HG03469 (cell line): ENCODE results near the gene SAMD4B.
"Not testable (repeated sequence)": the region's sequence is repeated elsewhere in the genome, so short reads cannot be mapped to it uniquely, and the experiment has no call there.

Experiments
- ATAC-seq: cut with Tn5 transposase; IDR thresholded peaks from one replicate; pipeline ENCODE4 v1.9.1; 2021; ENCODE audit warnings: mild to moderate bottlenecking, moderate library complexity, moderate number of reproducible peaks; ENCODE audit not compliant: unreplicated experiment

The SAMD4B gene, protein sequence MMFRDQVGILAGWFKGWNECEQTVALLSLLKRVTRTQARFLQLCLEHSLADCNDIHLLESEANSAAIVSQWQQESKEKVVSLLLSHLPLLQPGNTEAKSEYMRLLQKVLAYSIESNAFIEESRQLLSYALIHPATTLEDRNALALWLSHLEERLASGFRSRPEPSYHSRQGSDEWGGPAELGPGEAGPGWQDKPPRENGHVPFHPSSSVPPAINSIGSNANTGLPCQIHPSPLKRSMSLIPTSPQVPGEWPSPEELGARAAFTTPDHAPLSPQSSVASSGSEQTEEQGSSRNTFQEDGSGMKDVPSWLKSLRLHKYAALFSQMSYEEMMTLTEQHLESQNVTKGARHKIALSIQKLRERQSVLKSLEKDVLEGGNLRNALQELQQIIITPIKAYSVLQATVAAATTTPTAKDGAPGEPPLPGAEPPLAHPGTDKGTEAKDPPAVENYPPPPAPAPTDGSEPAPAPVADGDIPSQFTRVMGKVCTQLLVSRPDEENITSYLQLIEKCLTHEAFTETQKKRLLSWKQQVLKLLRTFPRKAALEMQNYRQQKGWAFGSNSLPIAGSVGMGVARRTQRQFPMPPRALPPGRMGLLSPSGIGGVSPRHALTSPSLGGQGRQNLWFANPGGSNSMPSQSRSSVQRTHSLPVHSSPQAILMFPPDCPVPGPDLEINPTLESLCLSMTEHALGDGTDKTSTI

DNA sequence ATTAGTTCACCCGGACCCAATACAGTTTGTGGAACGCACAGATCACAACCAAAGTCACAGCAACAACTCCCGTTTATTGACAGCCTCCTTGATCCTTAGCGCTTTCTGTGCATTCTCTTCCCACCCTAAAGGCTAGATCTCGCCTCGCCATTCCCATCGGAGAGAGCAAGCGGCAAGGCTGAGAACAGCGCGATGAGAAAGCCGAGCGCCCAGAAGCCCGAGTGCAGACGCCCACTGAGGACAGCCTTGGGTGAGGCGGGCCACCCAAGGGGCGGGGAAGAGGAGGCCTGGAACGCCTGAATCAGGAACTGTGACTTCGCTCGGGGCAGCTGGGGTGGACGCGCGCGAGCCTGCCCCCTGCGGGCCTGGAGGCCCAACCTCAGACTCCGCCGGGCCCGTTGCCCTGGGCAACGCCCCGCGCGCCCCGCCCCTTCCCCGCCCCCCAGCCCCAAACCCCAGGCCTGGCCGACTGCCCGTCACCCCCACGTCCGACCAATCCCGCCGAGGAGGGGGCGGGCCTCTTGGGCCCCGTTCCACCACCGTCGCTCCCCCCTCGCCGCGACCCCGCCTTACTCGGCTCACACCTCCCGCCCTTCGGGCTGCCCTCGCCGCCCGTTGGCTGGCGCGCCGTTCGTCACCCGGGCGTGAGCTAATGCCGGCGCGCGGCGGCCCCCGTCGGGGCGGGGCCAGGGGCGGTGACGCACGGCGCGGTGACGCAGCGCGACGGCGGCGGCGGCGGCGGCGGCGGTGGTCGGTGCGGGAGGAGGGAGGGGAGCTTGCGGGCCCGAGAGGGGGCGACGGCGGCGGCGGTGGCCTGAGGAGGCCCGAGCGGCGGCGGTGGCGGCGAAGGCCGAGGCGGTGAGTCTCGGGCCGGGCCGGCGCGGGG, at the start of gene SAMD4B:
Gene SAMD4B (plus strand): TSS at position 703 of the 886 bp plus-strand sequence. CDS start 14,473 bp downstream, outside the sequence.
- peak; percentile 77 for ATAC-seq

DNA sequence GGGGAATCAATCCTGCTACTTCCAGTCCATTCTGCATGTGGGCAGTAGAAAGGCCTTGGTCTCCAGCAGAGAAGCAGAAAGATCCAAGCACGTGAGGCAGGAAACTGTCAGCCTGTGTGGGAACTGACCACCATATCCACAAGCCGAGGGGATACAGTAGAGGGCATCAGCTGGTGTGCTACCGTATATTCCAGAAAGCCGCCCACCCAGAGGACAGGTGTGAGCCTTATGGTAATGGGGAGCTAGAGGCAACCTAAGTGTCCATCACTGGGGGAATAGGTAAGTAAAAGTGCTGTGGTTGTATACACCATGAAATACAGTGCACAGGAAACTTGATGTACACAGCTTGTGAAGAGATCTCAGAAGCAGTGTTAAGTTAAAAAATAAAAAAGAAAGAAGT, 48.8 kb upstream of the SAMD4B start:
- ATAC-seq: no peak

DNA sequence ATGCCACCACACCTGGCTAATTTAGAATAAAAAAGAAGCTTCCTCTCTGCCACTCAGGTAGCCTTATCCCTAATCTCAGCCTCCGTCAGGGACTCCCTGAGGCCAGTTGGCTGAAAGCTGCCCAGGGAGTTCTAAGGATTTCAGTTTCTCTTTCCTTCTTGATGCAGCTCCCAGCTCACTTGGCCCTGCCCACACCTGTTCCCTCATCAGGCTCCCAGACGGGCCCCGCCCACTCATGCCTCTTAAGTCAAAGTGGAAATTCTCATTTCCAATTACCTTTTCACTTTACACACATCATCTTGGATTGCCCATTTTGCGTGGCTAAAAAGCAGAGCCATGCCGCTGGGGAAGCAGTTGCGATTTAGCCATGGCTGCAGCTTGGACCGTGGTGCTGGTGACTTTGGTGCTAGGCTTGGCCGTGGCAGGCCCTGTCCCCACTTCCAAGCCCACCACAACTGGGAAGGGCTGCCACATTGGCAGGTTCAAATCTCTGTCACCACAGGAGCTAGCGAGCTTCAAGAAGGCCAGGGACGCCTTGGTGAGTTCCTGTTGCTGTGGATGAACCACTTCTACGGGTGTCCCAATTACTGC, 46.1 kb upstream of the SAMD4B start, which contains the start of gene IFNL1:
Gene IFNL1 (plus strand): TSS at position 353 of the 591 bp plus-strand sequence. CDS start 15 bp downstream, at position 368.
- ATAC-seq: no peak

DNA sequence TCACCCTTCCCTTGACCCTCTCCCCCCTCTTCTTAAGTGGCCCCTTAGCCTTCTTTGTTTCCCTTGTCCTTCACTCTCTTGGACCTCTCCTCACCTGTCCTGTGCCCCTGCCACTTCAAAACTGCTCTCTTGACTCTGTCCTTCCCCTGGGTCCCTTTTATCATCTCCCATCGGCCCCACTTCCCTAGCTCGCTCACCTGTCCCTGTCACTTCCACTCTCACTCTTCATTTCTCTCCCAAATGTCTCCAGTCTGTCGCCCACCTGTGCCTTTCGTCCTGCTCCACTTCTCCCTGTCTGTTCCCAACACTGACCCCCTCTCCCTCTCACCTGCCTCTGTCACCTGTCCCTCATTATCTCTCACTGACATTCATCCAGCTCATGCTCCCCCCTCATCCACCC, 45.3 kb upstream of the SAMD4B start:
- ATAC-seq: no peak

DNA sequence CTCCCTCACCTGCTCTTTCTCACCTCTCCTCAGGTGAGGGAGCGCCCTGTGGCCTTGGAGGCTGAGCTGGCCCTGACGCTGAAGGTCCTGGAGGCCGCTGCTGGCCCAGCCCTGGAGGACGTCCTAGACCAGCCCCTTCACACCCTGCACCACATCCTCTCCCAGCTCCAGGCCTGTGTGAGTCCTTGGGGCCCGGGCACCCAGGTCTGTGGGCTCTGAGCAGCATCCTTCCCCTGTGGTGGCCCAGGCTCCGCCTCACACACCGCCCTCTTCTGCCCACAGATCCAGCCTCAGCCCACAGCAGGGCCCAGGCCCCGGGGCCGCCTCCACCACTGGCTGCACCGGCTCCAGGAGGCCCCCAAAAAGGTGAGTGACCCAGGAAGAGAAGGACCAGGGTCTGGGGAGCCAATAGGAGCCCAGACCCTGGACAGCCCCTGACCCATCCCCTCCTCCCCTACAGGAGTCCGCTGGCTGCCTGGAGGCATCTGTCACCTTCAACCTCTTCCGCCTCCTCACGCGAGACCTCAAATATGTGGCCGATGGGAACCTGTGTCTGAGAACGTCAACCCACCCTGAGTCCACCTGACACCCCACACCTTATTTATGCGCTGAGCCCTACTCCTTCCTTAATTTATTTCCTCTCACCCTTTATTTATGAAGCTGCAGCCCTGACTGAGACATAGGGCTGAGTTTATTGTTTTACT, 44.1 kb upstream of the SAMD4B start:
- ATAC-seq: no peak

DNA sequence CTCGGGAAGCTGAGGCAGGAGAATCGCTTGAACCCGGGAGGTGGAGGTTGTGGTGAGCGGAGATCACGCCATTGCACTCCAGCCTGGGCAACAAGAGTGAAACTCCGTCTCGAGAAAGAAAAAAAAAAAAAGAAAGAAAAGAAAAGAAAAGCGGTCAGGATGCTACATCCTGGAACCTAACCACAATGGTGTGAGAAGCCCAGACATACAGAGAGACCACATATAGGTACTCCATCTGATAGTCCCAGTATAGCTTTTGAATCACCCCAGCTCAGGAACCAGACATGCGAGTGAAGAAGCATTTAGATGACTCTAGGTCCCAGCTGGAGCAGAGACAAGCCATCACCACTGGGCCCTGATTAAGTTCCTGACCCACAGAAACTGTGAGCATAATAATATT, 42.8 kb upstream of the SAMD4B start:
- no peak for ATAC-seq

DNA sequence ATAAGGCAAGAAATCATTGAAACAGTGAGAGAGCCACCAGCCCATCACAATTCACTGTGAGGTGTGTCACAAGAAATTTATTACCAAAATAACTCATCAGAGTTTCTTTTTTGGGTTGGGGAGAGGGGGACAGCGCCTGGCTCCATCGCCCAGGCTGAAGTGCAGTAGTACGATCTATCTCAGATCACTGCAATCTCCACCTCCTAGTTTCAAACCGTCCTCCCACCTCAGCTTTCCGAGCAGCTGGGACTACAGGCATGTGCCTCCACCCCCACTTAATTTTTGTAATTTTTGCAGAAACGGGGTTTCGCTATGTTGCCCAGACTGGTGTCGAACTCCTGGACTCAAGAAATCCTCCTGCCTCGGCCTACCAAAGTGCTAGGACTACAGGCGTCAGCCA, 42.4 kb upstream of the SAMD4B start:
- no peak for ATAC-seq

DNA sequence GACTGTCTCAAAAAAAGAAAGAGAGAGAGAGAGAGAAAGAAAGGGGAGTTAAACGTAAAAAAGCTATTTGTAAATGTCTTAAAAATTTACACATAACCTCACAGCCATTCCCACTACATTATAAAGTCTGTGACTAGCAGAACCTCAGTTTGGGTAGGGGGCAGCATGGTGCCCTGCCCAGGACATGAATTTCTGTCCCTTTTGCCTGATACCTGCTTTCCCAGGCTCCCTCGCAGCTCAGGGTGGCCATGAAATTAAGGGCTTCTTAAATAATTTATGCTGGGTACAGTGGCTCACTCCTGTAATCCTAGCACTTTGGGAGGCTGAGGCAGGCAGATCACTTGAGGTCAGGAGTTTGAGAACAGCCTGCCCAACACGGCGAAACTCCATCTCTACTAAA, 41.2 kb upstream of the SAMD4B start:
- ATAC-seq: no peak

DNA sequence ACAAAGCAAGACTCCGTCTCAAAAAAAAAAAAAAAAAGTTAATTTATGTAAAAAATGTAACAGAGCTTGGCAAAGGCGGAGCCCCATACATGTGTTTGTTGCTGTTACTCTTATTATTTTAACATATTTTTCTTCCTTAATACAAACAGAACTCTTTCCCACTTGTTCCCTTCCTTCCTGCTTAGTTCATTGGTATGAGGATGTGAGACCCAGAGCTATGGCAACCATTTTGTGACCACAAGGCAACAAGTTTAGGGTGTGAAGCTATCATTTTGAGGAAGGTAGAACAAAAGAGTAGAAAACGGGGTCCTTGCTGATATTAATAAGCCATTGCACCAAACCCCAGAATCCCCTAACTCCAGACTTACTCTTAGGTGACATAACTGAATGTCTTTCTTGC, 40.7 kb upstream of the SAMD4B start:
- ATAC-seq: no peak

DNA sequence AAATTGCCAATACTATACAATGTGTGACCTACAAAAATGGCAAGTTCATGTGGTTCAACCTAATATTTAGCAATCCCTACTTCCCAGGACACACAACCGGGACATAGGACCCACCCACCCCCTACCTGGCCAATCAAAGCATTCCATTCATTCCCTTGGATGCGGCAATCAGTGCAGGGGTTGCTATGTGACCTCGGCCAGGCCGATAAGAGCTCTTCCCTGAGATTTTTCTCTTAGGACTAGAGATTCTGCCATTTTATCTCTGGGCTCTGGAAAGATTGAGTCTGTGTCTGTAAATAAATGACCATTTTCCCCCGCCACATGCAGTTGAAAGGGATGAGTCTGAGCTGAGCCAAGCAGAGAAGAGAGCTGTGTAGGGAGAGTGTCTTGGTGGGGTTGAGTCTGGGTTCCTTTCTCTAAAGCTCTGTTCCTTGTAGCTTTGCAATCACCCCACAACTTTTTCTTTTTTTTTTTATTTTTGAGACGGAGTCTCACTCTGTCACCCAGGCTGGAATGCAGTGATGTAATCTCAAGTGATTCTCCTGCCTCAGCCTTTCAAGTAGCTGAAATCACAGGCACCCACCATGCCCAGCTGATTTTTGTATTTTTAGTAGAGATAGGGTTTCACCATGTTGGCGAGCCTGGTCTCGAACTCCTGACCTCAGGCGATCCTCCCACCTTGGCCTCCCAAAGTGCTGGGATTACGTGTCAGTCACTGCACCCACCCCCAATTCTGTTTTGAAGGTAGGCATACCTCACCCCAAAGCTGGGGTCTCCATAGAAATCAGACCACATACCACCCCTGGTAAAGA, 38.6 kb upstream of the SAMD4B start:
- ATAC-seq: no peak

DNA sequence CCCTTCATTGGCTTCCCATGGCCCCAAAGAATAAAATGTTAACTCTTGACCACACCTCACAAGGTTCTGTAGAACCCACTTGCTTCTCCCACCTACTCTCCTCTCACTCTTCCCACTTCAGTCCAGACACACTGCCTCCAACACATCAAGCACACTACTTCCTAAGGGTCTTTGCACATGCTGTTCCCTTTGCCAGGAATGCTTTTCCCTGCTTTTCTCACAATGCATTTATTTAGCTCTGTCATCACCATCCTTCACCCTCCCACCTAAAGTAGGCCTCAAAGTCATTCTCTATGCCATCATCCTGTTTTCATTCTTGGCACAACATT, 38.1 kb upstream of the SAMD4B start:
- ATAC-seq: no peak

DNA sequence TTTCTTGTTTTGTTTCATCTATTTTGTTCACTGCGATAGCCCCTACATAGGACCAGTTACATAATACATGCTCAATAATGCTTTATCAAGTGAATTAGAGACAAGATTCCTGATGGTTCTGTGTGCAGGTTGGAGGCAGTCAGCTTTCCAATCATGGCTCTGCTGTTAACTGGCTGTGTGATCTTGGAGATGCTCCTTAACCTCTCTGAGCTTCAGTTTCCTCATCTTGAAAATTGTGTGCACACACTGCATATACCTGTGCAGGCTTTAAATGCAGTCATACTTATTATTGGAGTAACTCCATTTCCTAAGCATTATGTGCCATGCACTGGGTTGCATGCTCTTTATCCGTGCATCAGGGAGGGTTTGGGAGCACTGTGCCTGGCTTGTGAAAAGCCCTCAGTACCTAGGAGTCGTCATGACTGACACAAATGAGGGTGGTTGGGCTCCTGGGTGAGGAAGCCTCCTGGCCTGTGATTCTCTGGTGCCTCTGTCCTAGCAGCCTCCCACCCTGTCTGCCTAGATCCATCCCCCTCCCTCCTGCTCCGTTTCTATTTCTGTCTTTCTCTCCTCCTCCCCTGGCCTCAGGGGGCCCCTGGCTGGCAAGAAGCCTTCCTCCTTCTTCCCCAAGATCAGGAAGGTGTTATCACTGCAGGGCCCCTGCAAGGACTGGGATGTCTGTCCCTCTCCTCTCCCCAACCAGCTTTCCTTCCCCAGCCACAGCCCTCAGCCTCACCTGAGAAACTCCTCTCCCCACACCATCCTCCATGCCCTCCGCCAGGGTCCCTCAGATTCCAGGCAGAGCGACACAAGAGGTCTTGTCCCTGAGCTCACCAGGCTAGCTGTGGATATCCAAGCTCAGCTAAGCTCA, 37.3 kb upstream of the SAMD4B start:
- ATAC-seq: no peak

DNA sequence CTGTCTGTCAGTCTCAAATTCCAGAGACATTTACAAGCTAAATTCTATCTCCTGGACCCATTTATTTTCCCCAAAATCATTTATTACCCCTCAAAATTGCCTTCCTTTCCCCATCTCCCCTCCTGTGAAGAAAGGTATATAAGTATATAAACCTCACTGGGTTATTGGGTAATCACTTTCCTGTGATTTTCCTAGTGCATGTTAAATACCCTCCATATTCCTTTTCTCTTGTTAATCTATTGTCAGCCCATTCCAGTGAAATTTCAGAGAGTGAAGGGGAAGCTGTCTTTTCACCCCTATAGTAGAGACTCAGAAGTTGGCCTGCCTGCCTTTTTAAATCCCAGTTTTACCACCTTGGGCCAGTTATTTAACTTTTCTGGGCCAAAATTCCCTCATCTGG, 36.1 kb upstream of the SAMD4B start:
- no peak for ATAC-seq

DNA sequence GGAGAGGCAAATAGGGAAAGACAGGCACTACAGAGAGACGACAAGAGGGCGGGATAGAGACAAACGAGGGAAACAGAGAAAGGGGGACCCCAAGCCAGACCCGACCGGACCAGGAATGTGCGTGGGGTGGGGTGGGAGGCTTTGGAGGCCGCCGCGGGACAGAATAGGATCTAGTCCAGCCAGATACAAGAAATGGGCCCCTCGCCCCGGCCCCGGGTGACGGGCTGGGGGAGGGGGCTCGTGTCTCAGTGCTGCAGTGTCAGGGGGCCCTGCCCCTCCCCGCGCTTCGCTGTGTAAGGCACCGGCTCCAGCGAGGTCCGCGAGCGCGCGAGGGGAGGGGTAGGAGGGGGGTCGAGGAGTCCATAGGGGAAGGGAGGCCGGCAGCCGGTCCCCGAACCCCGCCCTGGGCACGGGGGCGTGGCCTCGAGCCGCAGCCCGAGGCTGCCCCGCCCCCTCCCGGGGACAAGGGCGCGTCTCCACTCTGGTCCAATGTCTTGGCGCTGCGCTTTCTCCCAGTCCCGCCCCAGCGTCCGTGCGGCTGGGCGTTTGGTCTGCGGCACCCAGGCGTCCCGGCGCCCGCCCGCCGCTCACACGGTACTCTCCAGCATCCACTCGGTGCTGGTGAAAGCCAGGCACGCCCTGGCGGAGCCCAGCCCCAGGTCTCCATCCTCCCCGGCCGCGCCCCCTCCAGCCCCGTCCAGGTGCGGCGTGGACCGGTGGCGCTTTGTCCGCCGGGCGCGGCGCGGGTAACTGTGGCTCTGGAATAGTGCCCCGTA, 35.0 kb upstream of the SAMD4B start:
- no peak for ATAC-seq

DNA sequence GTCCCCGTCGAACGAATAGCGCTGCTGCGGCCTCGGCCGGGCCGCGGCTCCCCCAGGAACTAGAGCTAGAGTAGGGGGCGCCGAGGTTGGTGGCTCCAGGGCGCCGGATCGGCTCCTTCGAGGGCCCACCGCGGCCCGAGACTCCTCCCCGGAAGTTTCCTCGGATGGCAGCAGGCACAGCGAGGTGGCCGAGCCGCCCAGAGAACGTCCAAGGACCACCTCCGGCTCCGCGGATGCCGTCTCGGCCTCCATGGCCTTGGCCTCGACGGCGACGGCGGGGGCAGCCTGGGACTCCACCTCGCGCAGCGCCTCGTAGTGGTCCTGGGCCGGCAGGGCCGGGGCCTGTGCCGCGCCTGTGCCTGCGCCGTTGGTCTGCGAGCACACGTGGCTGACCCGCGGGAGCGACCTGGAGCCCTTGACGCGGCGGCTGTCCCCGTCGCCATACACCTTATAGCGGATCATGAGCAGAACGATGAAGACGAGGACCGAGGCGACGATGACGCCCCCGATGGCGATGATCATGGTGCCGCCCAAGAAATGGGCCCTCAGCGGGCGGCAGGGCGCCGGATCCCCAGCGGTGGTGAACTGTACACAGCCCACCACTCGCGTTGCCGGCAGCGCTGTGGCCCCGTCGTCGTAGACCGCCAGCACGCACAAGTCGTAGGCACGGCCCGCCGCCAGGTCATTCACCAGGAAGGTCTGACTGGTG, 34.2 kb upstream of the SAMD4B start:
- ATAC-seq: no peak

DNA sequence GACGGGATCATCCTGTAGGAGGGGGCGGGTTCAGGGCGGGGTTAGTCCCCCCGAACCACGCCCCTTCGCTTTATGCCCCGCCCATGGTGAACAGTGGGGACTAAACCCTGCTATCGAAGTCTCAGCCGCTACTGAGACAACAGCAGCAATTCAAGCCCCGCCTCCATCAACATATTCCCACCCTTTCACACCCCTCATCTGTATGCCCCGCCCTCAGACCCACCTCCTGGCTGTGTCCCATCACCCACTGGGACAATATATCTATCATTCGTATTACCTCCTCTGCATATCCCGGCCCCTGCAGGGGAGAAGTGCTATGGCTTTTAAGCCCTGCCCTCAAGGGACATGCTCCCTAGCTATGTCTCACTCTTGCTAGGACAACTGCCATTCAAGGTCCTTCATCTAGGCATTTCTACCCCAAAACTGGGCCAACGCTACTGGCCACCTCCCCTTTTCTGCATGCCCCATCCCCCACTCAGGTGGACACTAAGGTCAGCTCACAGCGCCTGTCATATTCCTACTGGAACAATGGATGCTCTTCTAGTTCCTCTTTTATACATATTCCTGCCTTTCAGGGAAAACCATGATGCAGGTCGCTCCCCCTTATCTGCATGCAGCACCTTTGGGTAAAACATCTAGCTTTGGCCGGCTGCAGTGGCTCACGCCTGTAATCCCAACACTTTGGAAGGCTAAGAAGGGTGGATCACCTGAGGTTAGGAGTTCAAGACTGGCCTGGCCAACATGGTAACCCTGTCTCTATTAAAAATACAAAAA, 33.5 kb upstream of the SAMD4B start:
- no peak for ATAC-seq

DNA sequence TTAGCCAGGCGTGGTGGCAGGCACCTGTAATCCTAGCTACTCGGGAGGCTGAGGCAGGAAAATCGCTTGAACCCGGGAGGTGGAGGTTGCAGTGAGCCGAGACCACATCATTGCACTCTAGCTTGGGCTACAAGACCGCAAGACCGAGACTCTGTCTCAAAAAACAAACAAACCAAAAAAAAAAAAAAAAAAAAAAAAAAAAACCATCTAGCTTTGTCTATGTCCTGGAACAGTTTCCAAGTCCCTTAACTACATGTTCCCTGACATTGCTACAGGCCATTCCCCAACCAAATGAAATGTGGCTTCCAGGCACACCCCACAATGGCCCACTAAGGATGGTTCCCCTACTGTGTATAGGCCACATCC, 32.9 kb upstream of the SAMD4B start:
- not testable (repeated sequence) for ATAC-seq
